Keratinocyte (primary cell): Measurements from ENCODE around the gene ETFRF1. TPM values are rescaled to one million over a fixed set of nuclear protein-coding genes. Genes with fewer than 3 reads are reported as not detected.

ENCODE experiments used
- DNase-seq: peaks from one replicate; pipeline ENCODE4 v3.0.0-alpha.2; 2011; ENCODE audit warnings: low read depth, missing footprints, low spot score
- FAIRE-seq: peaks from 2 replicates; lab custom pipeline; 2011; peaks lifted over from hg19 to GRCh38; lab: Jason Lieb, UNC
- H2AFZ ChIP-seq: 2 replicates; pipeline ENCODE4 v1.6.0; 2012; ENCODE audit warnings: low read length, control low read depth, inconsistent platforms; ENCODE audit not compliant: control insufficient read depth
- H3K27ac ChIP-seq: 2 replicates; pipeline ENCODE4 v1.5.1; 2011; ENCODE audit warnings: low read length; ENCODE audit not compliant: control insufficient read depth, insufficient read depth
- H3K27me3 ChIP-seq: 3 replicates; pipeline ENCODE4 v1.6.0; 2011; ENCODE audit warnings: low read length; ENCODE audit not compliant: control insufficient read depth, insufficient read depth; ENCODE audit errors: extremely low read depth
- H3K36me3 ChIP-seq, 2 experiments: 2 replicates in 1 of 2; 3 replicates in 1 of 2; pipeline ENCODE4 v1.5.1; 2011; ENCODE audit warnings: low read length in 2 of 2, mild to moderate bottlenecking in 1 of 2; ENCODE audit not compliant: control insufficient read depth in 2 of 2, insufficient read depth in 2 of 2; ENCODE audit errors: extremely low read depth in 1 of 2
- H3K4me1 ChIP-seq: 3 replicates; pipeline ENCODE4 v1.5.1; 2011; ENCODE audit warnings: low read length; ENCODE audit not compliant: control insufficient read depth, insufficient read depth; ENCODE audit errors: extremely low read depth
- H3K4me2 ChIP-seq: 3 replicates; pipeline ENCODE4 v1.6.0; 2011; ENCODE audit warnings: low read depth, low read length; ENCODE audit not compliant: control insufficient read depth, insufficient read depth; ENCODE audit errors: extremely low read depth
- H3K4me3 ChIP-seq, 3 experiments: fragments of 200-600 bp in 1 of 3; sonication (generic) in 1 of 3; 2 replicates in 2 of 3; 3 replicates in 1 of 3; pipeline ENCODE4 v1.5.1; 2011 to 2016; ENCODE audit warnings: low read length in 3 of 3, mild to moderate bottlenecking in 3 of 3, control low read depth in 2 of 3, inconsistent platforms in 1 of 3, low read depth in 1 of 3, mixed read lengths in 1 of 3, mixed run types in 1 of 3, moderate library complexity in 1 of 3; ENCODE audit not compliant: control insufficient read depth in 2 of 3, insufficient read depth in 2 of 3; ENCODE audit errors: extremely low read depth in 1 of 3
- H3K79me2 ChIP-seq: 2 replicates; pipeline ENCODE4 v1.6.0; 2012; ENCODE audit warnings: low read length; ENCODE audit not compliant: control insufficient read depth, insufficient read depth
- H3K9ac ChIP-seq: 3 replicates; pipeline ENCODE4 v1.6.0; 2011; ENCODE audit warnings: low read length; ENCODE audit not compliant: control insufficient read depth, insufficient read depth; ENCODE audit errors: extremely low read depth
- H3K9me1 ChIP-seq: 3 replicates; pipeline ENCODE4 v1.6.0; 2011; ENCODE audit warnings: low read length; ENCODE audit not compliant: control insufficient read depth, insufficient read depth; ENCODE audit errors: extremely low read depth
- H3K9me3 ChIP-seq: 2 replicates; pipeline ENCODE4 v1.5.1; 2012; ENCODE audit warnings: low read depth, low read length; ENCODE audit not compliant: control insufficient read depth
- H4K20me1 ChIP-seq: 3 replicates; pipeline ENCODE4 v1.6.0; 2011; ENCODE audit warnings: low read length; ENCODE audit not compliant: control insufficient read depth, insufficient read depth; ENCODE audit errors: extremely low read depth
- EZH2 ChIP-seq: IDR thresholded peaks from one replicate; pipeline ENCODE4 v1.6.1; 2012; ENCODE audit warnings: inconsistent platforms, mild to moderate bottlenecking, low read length, moderate library complexity
- dilution Hi-C: fragments of 300-500 bp; cut with MboI; formaldehyde crosslinking; loops from one replicate; pipeline ENCODE4 v1.7.0; 2020; ENCODE audit warnings: low sequenced_read_pairs; ENCODE audit not compliant: extremely low pct_ligation_motif_present
- polyA plus RNA-seq, 5 experiments: library from polyadenylated mRNA; depleted of rRNA in 3 of 5; stranded (reverse) in 3 of 5; stranded (forward) in 1 of 5; unstranded in 1 of 5; fragments of >200 nt; gene quantifications; 1 replicate in 1 of 5; 2 replicates in 3 of 5; 3 replicates in 1 of 5; pipeline versions ENCODE4 v1.2.1 to v1.2.3, GENCODE V29; 2011 to 2012; ENCODE audit warnings: missing spikeins in 2 of 5, low read depth in 1 of 5, low replicate concordance in 1 of 5
- TF ChIP-seq, protein P1 (sequence below), 3 experiments: IDR thresholded peaks in 1 of 3; conservative IDR thresholded peaks in 1 of 3; optimal IDR thresholded peaks in 1 of 3; 2 replicates in 2 of 3; 3 replicates in 1 of 3; pipeline versions ENCODE3 to v1.5.1; 2011; ENCODE audit warnings: low read length in 3 of 3, mild to moderate bottlenecking in 3 of 3, moderate library complexity in 2 of 3, control low read depth in 1 of 3, inconsistent platforms in 1 of 3; ENCODE audit not compliant: insufficient read depth in 2 of 3; ENCODE audit errors: extremely low read depth in 1 of 3

Gene ETFRF1
- polyA plus RNA-seq, 1 donor (not counting 4 experiments of a cell fraction or from before 2014, with no cell fraction given), result 13.6 TPM

DNA sequence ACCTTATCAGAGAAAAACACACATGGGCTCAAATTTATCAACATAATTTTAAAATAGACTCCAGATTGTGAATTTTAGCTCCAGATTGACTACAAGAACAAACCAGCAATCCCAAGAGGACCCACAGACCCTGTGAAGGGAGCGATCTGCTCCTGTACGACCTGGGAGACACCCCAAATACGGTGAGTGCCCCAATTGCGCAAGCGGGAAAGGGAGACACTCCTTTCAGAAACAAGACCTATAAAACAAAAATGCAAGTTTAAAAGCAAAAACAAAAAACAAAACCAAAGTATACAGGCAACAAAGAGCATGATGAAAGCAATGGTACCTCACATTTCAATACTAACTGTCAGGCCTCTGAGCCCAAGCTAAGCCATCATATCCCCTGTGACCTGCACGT, 32.2 kb upstream of the ETFRF1 start:
- DNase-seq (no peak), FAIRE-seq (no peak)
- Histone ChIP-seq H4K20me1 (no peaks in the 10 kb centered on the region), H3K9me3 (no peaks in the 10 kb centered on the region), H3K36me3 (no peaks in the 10 kb centered on the region), H2AFZ (no peak overlapping the region), H3K4me1 (no peaks in the 10 kb centered on the region), H3K9me1 (no peaks in the 10 kb centered on the region), H3K9ac (no peak overlapping the region), H3K79me2 (no peaks in the 10 kb centered on the region), H3K4me2 (no peak overlapping the region), H3K4me3 (no peak overlapping the region), H3K27me3 (peaks cover 5% of the 10 kb centered on the region), H3K27ac (no peak overlapping the region)
- no peak for TF ChIP-seq EZH2
- TF ChIP-seq, protein P1, sequence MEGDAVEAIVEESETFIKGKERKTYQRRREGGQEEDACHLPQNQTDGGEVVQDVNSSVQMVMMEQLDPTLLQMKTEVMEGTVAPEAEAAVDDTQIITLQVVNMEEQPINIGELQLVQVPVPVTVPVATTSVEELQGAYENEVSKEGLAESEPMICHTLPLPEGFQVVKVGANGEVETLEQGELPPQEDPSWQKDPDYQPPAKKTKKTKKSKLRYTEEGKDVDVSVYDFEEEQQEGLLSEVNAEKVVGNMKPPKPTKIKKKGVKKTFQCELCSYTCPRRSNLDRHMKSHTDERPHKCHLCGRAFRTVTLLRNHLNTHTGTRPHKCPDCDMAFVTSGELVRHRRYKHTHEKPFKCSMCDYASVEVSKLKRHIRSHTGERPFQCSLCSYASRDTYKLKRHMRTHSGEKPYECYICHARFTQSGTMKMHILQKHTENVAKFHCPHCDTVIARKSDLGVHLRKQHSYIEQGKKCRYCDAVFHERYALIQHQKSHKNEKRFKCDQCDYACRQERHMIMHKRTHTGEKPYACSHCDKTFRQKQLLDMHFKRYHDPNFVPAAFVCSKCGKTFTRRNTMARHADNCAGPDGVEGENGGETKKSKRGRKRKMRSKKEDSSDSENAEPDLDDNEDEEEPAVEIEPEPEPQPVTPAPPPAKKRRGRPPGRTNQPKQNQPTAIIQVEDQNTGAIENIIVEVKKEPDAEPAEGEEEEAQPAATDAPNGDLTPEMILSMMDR (optimal IDR thresholded peaks at IDR 0.05 in 1 of 3, IDR thresholded peaks at IDR 0.05 in 1 of 3, conservative IDR thresholded peaks at IDR 0.05 in 1 of 3; ENCODE audit: extremely low read depth in 1 of 3, insufficient read depth in 2 of 3, low read length in 3 of 3), result no peak
- dilution Hi-C loops, result no loop called here

DNA sequence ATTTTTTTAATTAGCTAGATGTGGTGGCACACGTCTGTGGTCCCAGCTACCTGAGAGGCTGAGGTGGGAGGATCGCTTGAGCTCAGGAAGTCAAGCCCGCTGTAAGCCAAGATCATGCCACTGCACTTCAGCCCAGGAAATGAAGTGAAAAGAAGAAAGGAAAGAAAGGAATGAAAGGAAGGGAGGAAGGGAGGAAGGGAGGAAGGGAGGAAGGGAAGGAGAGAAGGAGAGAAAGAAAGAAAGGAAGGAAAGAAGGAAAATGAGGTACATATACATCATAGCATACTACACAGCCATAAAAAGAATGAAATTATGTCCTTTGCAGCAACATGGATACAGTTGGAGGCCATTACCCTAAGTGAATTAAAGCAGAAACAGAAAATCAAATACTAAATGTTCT, 12.3 kb upstream of the ETFRF1 start:
- Histone ChIP-seq H3K27me3 (no peaks in the 10 kb centered on the region), H3K9me1 (no peaks in the 10 kb centered on the region), H3K4me1 (peaks cover 11% of the 10 kb centered on the region), H3K4me3 (no peak overlapping the region), H3K36me3 (no peaks in the 10 kb centered on the region), H3K79me2 (no peaks in the 10 kb centered on the region), H3K27ac (no peak overlapping the region), H4K20me1 (no peaks in the 10 kb centered on the region), H3K4me2 (no peak overlapping the region), H2AFZ (no peak overlapping the region), H3K9ac (no peak overlapping the region), H3K9me3 (no peaks in the 10 kb centered on the region)
- dilution Hi-C loops, result no loop called here
- TF ChIP-seq, protein P1 (optimal IDR thresholded peaks at IDR 0.05 in 1 of 3, IDR thresholded peaks at IDR 0.05 in 1 of 3, conservative IDR thresholded peaks at IDR 0.05 in 1 of 3; ENCODE audit: extremely low read depth in 1 of 3, insufficient read depth in 2 of 3, low read length in 3 of 3), result no peak
- no peak for TF ChIP-seq EZH2
- FAIRE-seq, result no peak
- no peak for DNase-seq
